A172 (cell line): Measurements from ENCODE around the gene SHC1. TPM values are rescaled to one million over a fixed set of nuclear protein-coding genes. Genes with fewer than 3 reads are reported as not detected.

Experiments
- DNase-seq: peaks from one replicate; pipeline ENCODE4 v3.0.0-alpha.2; 2015; ENCODE audit warnings: low spot score
- total RNA-seq: library from RNA; depleted of rRNA; stranded (reverse); fragments of >200 nt; shearing (Covaris generic); gene quantifications from 2 replicates; pipeline ENCODE4 v1.2.3, GENCODE V29; 2014; rRNA removed

SHC1 gene
- total RNA-seq, result 292 and 357 TPM in 2 replicates

- DNase-seq, result peak; percentile 99
Measured at GRCh38 chr1:154970631-154971340, at the start of gene SHC1. Gene SHC1 (minus strand): TSS chr1:154970747. CDS start chr1:154970526, 221 bp downstream.

DNA sequence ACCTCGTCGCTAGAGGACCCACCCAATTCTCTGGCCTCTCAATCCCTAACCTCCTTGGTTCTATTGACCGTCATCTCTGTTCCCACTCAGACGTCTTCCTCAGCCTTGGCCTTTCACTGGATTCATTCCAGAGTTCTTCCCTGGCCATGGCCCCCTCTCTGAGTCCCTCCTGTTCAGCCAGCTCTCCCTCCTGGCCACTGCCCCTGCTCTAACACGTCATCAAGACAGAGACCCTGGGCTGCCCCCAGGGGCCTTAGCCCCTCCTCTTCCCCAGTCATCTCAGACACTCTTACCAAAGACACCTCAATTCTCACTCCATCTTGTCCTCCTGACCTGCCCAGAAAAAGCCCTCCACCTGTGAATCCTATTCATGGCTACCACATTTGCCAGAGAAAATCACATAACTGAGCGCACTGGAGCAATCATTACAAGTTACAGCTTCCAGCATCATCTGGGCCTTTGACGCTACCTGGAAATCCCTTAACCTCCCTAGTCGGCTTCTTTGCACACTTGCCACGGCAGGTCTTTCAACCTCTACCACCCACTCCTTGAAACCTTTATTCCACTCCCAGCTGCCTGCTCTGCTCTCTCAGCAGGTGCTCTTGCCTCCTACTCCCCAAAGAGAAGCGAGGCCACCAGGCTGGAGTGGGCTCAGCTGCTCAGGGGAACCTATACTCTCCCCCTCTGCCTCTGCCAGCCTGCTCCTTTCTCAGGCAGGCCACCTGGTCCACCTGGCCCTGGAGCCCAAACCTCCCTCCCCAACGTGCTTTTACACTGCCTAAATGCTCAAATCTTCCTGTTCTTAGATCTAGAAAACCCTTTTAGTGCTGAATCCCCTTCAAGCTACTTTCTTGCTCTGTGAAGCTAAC, 49.1 kb upstream of the SHC1 start:
- no peak for DNase-seq

GRCh38 chr1:155018617-155019348, 48.2 kb upstream of the SHC1 start:
- no peak for DNase-seq

DNA sequence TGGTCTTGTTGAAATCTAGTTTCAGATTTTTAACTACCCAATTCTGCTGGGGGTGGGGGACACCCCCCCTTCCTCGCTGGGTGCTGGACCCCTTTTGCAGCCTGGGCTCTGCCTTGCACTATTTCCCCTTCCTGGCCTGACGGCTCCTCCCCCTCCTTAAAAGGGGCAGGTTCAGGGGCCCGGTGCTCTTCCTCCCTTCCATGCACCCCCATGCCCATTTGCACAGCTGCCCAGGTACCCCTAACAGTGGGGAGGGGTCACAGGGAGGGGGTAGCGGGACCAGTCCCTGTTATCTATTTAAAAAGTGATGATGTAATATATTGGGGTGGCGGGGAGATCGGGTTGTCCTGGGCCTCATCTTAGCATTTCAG, 47.4 kb upstream of the SHC1 start:
- DNase-seq, result no peak

DNA sequence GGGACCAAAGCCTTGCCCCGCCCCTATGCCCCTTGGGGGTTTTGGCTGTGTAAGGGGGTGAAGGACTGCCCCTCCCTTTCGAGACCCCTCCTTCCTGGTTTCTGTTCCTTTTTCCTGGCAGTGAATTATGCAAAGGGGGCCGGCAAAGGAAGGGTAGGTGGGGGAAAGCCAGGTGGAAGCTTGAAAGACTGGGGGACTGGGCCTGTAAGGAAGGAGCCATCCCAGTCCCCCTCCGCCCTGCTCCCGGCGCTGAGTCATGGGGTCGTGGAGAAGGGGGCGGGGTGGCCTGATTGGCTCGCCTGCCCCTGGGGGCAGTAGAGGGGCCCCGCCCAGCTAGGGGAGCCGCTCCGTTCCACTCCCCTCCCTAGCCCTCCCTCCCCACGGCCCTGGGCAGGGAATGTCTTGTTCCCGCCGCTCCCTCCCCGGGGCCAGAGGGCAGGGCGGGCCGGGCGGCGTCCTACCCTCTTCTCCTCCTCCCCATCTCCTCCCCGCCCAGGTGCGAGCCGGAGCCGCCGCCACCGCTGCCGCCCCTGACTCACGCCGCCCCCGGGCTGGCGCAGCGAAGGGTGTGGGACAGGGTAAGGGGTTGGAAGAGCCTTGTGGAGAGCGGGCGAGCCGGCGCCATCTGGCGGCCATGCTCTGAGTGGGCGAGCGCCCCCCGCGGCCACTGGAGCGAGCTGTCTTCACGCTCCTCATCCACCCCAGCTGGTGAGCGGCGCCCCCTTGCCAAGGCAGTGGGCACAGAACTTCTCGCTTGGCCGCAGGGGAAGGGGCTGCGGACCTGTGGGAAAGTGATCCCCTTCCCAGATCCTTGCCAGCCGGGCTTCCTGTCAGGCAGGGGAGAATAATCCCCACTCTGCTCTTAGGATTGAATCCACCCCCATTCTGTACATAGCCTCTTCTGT, 46.7 kb upstream of the SHC1 start:
- peak; percentile 92 for DNase-seq

DNA sequence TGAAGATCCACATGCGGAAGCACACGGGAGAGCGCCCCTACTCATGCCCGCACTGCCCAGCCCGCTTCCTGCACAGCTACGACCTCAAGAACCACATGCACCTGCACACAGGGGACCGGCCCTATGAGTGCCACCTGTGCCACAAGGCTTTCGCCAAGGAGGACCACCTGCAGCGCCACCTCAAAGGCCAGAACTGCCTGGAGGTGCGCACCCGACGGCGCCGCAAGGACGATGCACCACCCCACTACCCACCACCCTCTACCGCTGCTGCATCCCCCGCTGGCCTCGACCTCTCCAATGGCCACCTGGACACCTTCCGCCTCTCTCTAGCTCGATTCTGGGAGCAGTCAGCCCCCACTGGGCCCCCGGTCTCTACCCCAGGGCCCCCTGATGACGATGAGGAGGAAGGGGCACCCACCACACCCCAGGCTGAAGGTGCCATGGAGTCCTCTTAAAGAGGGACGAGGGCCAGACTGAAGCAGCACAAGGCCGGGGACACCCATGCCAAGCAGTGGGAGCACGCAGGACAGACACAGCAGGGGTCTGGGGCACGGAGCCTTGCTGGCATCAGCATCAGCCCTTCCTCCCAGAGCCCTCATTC, 45.8 kb upstream of the SHC1 start:
- DNase-seq, result no peak

DNA sequence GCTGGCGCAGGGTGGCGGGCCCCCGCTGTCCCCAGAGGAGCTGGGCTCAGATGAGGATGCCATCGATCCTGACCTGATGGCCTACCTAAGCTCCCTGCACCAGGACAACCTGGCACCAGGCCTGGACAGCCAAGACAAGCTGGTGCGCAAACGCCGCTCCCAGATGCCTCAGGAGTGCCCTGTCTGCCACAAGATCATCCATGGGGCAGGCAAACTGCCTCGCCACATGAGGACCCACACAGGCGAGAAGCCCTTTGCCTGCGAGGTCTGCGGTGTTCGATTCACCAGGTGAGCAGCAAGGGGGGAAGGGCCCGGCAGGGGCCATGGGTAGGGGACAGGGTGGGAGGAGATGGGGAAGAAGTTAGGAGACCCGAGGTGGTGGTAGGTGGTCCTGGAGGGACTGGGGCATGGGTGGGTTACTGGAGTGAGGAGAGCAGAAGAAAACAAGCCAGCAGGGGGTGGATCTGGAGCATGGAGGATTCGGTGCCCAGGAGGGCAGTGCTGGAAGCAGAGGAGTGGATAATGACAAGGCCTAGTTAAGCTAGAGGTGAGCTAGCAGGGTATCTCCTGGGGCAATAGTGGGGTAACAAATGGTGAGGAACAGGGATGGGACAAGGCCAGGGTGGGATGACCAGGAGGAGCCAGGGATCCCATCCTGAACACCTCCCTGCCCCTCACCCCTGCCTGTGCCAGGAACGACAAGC, 45.1 kb upstream of the SHC1 start:
- no peak for DNase-seq

- DNase-seq, result no peak
Measured at GRCh38 chr1:155014709-155015508, 44.4 kb upstream of the SHC1 start.

- no peak for DNase-seq
Measured at GRCh38 chr1:155013632-155014031, 43.1 kb upstream of the SHC1 start.

- no peak for DNase-seq
Measured at GRCh38 chr1:155012776-155013602, 42.4 kb upstream of the SHC1 start.

DNA sequence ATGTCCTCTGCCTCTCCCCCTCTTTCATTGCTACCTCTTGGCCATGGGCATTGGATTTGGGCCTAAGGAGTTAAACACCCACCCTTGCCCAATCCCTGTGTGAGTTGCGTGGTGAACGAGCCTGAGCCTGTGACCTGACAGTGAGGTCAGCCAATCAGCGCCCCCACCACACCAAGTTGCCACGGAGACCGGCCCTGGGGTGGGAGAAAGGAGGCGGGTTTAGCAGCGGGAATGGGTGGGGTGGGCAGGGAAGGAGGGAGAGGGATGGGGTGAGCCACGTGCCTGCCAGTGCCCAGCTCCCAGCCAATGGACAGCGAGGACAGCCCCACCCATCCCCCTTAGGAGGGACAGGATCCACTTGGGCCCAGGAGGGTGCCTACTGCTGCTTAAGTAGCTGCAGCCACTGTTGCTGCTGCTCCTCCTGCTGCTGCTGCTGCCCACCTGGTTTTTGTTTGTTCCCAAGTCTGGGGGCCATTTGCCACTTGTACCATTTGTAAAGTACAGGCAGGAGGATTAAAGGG, 41.5 kb upstream of the SHC1 start:
- DNase-seq, result peak; percentile 60

DNA sequence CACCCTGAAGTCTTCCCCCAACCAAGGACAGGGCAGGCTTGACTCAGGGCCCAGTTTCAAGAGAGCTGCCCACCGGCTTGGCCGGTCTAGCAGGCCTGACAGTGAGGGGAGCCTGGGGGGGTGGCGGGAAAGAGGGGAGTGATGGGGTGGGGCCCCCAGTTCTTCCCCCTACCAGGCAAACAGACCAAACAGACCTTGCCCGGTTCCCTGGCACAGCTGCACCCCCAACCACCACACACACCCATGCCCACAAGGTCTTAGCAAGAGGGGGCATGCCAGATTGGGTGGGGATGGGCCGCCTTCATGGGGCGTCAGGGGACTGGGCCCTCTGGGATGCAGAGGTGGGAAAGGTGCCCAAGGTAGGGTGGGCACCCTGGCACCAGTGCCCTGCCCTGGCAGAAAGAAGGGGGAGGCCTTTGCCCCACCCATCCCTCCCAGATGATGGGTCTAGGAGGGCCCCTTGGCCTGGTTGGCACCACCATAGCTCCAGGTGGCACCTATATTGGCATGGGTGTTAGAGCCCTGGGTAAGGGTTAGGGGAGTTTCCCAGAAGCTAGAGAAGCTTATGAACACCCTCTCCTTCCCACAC, 41.0 kb upstream of the SHC1 start:
- no peak for DNase-seq

DNA sequence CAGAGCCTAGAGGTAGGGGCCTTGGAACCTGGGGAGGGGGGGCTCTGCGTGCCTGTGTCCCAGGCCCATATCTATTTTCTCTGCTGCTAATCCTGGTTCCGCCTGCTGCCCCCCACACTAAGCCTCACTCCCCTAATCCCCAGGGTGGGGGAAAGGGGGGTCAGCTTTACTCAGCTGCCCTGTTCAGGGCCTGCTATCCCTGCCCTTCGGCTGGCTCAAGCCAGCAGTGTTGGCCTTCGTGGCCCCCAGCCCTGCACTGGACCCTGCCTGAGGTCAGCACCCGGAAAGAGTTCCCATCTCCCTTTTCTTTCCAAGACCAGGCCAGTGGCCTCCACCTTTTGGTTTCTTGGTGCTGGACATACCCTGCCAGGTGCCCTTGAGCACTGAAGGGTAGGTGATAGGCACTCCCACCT, 40.5 kb upstream of the SHC1 start:
- no peak for DNase-seq

GRCh38 chr1:155010211-155010918, 39.8 kb upstream of the SHC1 start:
- no peak for DNase-seq

DNA sequence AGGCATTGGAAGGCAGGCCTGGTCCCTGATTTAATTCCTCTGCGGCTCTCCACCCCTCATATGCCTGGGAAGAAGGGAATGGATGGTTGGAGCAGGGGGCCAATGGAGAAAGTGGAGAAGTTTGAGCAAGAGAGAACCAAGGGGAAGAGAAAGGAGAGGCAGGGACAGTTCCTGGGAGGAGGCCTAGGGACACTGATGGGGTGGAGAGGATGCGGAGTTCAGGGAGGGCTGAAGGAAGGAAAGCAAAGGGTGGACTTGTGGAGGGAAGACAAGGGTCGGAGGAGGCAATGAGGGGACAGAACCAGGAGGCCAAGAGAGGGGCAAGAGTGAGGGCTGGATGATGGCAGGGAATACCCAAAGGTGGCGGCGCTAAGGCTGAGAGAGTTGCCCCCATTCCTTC, 39.2 kb upstream of the SHC1 start:
- DNase-seq, result no peak

DNA sequence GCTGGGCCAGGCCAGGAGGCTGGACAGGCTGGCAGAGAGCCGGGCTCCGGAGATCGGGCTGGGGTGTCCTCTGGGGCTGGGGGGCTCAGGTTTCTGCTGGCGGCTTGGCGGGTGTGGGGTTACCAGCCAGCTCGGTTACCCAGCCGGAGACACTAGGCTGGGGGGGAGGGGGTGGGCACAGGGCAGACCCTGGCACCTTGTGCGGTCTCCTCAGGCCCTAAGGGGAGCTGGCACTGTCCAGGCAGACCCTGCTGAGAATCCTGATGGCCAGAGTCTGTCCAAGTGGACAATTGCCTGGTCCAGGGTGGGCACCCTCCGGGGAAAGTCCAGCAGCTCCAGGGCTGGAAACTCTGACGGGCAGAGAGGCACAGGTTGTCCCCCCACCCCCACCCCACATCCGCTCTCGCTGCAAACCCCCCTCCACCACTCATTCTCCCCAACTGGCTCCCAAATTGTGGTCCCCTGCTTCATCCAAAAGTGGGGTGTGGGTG, 38.7 kb upstream of the SHC1 start:
- no peak for DNase-seq
